ENCODE results near the gene ARHGAP31. TPM values are rescaled to one million over a fixed set of nuclear protein-coding genes. Genes with fewer than 3 reads are reported as not detected.

The ARHGAP31 gene
- total and polyA plus RNA-seq, 7 experiments from 2014 or later, result 1.2 to 11.9 (median 3.0) TPM

DNA sequence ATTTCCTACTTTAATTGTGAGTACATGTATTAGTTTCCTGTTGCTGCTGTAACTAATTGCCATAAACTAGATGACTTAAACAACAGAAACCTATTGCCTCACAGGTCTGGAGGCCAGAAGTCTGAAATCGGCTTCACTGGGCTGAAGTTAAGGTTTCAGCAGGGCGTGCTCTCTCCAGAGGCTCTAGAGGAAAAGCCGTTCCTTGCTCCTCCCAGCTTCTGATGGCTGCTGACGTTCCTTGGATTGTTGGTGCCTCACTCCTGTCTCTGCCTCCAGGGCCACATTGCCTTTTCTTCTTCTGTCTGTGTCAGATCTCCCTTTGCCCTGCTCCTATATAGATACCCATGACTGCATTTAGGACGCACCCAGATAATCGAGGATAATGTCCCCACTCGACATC, 80.9 kb downstream of the ARHGAP31 start:
- peaks cover 0 to 4% (median 0%) of the 10 kb centered on the region in 7 donors for H3K4me1 Mint-ChIP-seq
- H3K27ac Mint-ChIP-seq, result peak overlapping the region in 2 of 9 donors; percentile 7 to 60
- intact Hi-C loops (cut with micrococcal nuclease), result no loop called here
- Histone ChIP-seq H3K27me3 (ENCODE audit: control insufficient read depth in 2 of 2, insufficient read depth in 2 of 2, low read length in 2 of 2) (no peaks in the 10 kb centered on the region), H3K4me3 (ENCODE audit: low read length) (no peak overlapping the region), H3K27ac (ENCODE audit: low read depth, low read length) (no peak overlapping the region), H3K36me3 (ENCODE audit: control insufficient read depth in 2 of 3, insufficient read depth in 3 of 3, low read length in 3 of 3) (no peaks in the 10 kb centered on the region), H3K4me1 (ENCODE audit: control insufficient read depth in 2 of 2, insufficient read depth in 2 of 2, low read length in 2 of 2) (no peaks in the 10 kb centered on the region), H3K9me3 (ENCODE audit: control insufficient read depth in 2 of 3, low read length in 3 of 3) (no peaks in the 10 kb centered on the region)
- CTCF ChIA-PET, result interaction anchor here (1.2 kb wide), 1 partner anchor 491 kb away, joined by 3 read pairs; no protein-coding TSS in a partner anchor
- H3K36me3 Mint-ChIP-seq, result peaks cover 0 to 35% (median 18%) of the 10 kb centered on the region in 5 donors
- H3K27me3 Mint-ChIP-seq, result no peaks in the 10 kb centered on the region
- POLR2A ChIA-PET, result no interaction called here
- peaks cover 0 to 2% (median 0%) of the 10 kb centered on the region in 11 donors for H3K9me3 Mint-ChIP-seq
- DNase-seq (no peak), ATAC-seq (no peak)
- no peak overlapping the region for H3K4me3 Mint-ChIP-seq

DNA sequence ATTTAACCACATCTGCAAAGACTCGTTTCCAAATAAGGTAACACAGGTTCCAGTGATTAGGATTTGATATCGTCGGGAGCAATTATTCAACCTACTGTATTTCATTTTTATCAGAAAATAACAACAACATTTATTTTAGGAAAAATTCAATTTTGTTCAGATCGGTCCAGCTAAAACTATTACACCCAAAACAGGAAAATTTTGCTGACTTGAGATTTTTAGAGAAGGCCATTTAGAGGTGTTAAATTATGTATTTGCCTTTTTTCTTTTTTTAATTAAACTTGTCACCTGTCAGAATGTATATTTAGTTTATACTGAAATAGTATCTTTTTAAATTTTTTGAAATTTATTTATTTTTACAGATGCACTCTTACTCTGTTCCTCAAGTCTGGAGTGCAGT, 81.3 kb downstream of the ARHGAP31 start:
- CTCF ChIA-PET, result no interaction called here

GRCh38 chr3:119376758-119377157, 82.6 kb downstream of the ARHGAP31 start:
- Mint-ChIP-seq H3K27ac (no peak overlapping the region), H3K36me3 (peaks cover 0 to 38% (median 23%) of the 10 kb centered on the region in 5 donors), H3K27me3 (no peaks in the 10 kb centered on the region), H3K9me3 (peaks cover 0 to 2% (median 0%) of the 10 kb centered on the region in 11 donors), H3K4me3 (no peak overlapping the region), H3K4me1 (peaks cover 0 to 4% (median 0%) of the 10 kb centered on the region in 7 donors)
- Histone ChIP-seq H3K9me3 (ENCODE audit: control insufficient read depth in 2 of 3, low read length in 3 of 3) (no peaks in the 10 kb centered on the region), H3K27ac (ENCODE audit: low read depth, low read length) (no peak overlapping the region), H3K27me3 (ENCODE audit: control insufficient read depth in 2 of 2, insufficient read depth in 2 of 2, low read length in 2 of 2) (no peaks in the 10 kb centered on the region), H3K36me3 (ENCODE audit: control insufficient read depth in 2 of 3, insufficient read depth in 3 of 3, low read length in 3 of 3) (no peaks in the 10 kb centered on the region), H3K4me3 (ENCODE audit: low read length) (no peak overlapping the region), H3K4me1 (ENCODE audit: control insufficient read depth in 2 of 2, insufficient read depth in 2 of 2, low read length in 2 of 2) (no peaks in the 10 kb centered on the region)
- ChIA-PET CTCF (no interaction called here), POLR2A (interaction anchor here (1.0 kb wide), 1 partner anchor 12 kb away, joined by 5 read pairs; no protein-coding TSS in a partner anchor)
- ATAC-seq, result no peak
- intact Hi-C loops (cut with micrococcal nuclease), result no loop called here
- DNase-seq, result no peak

More for the DNA sequence above, 81.3 kb downstream of the ARHGAP31 start:
- Mint-ChIP-seq H3K27me3 (no peaks in the 10 kb centered on the region), H3K4me1 (peaks cover 0 to 4% (median 0%) of the 10 kb centered on the region in 7 donors), H3K4me3 (no peak overlapping the region), H3K27ac (peak overlapping the region in 2 of 9 donors; percentile 7 to 60), H3K36me3 (peaks cover 0 to 37% (median 18%) of the 10 kb centered on the region in 5 donors), H3K9me3 (peaks cover 0 to 2% (median 0%) of the 10 kb centered on the region in 11 donors)
- Histone ChIP-seq H3K9me3 (ENCODE audit: control insufficient read depth in 2 of 3, low read length in 3 of 3) (no peaks in the 10 kb centered on the region), H3K4me3 (ENCODE audit: low read length) (no peak overlapping the region), H3K27me3 (ENCODE audit: control insufficient read depth in 2 of 2, insufficient read depth in 2 of 2, low read length in 2 of 2) (no peaks in the 10 kb centered on the region), H3K4me1 (ENCODE audit: control insufficient read depth in 2 of 2, insufficient read depth in 2 of 2, low read length in 2 of 2) (no peaks in the 10 kb centered on the region), H3K27ac (ENCODE audit: low read depth, low read length) (no peak overlapping the region), H3K36me3 (ENCODE audit: control insufficient read depth in 2 of 3, insufficient read depth in 3 of 3, low read length in 3 of 3) (no peaks in the 10 kb centered on the region)
- intact Hi-C loops (cut with micrococcal nuclease), result no loop called here
- no peak for ATAC-seq
- POLR2A ChIA-PET, result no interaction called here
- DNase-seq, result no peak

DNA sequence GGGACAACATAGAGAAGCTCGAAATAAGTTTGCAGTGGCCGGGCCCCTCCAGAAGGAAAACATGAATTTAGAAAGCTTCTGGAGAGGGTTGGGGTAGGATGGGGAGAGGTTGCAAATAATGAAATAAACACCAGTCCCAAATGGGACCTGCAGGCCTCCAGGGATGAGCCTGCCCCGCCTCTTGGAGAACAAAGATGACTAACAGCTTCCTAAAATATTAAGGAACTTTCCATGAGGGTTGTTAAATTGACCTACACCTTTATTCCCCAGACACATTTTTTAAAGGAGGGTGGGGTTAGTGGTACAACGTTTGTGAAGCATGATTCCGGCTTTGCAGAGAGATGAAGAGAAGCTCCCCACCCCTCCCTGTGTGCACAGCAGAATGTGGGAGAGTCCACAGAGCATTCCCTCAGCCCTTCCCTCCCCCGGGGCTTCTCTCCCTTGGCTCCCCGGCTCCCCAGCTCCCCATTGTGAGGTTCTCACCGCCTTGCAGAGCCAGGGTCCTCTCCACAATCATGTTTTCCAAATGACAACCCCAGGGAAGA, 84.1 kb downstream of the ARHGAP31 start:
- H3K27ac Mint-ChIP-seq, result no peak overlapping the region
- no peaks in the 10 kb centered on the region for H3K27me3 ChIP-seq (ENCODE audit: control insufficient read depth in 2 of 2, insufficient read depth in 2 of 2, low read length in 2 of 2)
- H3K4me1 ChIP-seq (ENCODE audit: control insufficient read depth in 2 of 2, insufficient read depth in 2 of 2, low read length in 2 of 2), result no peaks in the 10 kb centered on the region
- H3K36me3 Mint-ChIP-seq, result peaks cover 0 to 46% (median 32%) of the 10 kb centered on the region in 5 donors
- CTCF ChIA-PET, result no interaction called here
- H3K27ac ChIP-seq (ENCODE audit: low read depth, low read length), result no peak overlapping the region
- intact Hi-C loops (cut with micrococcal nuclease), result no loop called here
- H3K9me3 Mint-ChIP-seq, result peaks cover 0 to 2% (median 0%) of the 10 kb centered on the region in 11 donors
- no peaks in the 10 kb centered on the region for H3K27me3 Mint-ChIP-seq
- peaks cover 0 to 4% (median 0%) of the 10 kb centered on the region in 7 donors for H3K4me1 Mint-ChIP-seq
- H3K9me3 ChIP-seq (ENCODE audit: control insufficient read depth in 2 of 3, low read length in 3 of 3), result no peaks in the 10 kb centered on the region
- H3K36me3 ChIP-seq (ENCODE audit: control insufficient read depth in 2 of 3, insufficient read depth in 3 of 3, low read length in 3 of 3), result peaks cover 0 to 4% (median 0%) of the 10 kb centered on the region in 3 experiments
- POLR2A ChIA-PET, result no interaction called here
- DNase-seq (no peak), ATAC-seq (no peak)
- H3K4me3 ChIP-seq (ENCODE audit: low read length), result no peak overlapping the region
- no peak overlapping the region for H3K4me3 Mint-ChIP-seq

- no peak overlapping the region for H3K4me3 ChIP-seq (ENCODE audit: low read length)
- no peaks in the 10 kb centered on the region for H3K9me3 ChIP-seq (ENCODE audit: control insufficient read depth in 2 of 3, low read length in 3 of 3)
- no peaks in the 10 kb centered on the region for H3K27me3 ChIP-seq (ENCODE audit: control insufficient read depth in 2 of 2, insufficient read depth in 2 of 2, low read length in 2 of 2)
- H3K4me1 ChIP-seq (ENCODE audit: control insufficient read depth in 2 of 2, insufficient read depth in 2 of 2, low read length in 2 of 2), result no peaks in the 10 kb centered on the region
- H3K9me3 Mint-ChIP-seq, result peaks cover 0 to 2% (median 0%) of the 10 kb centered on the region in 11 donors
- intact Hi-C loops (cut with micrococcal nuclease), result loop anchor here in 1 of 2 donors (5.0 kb wide), 1 partner anchor 177 kb away; the partner anchor contains the start of gene CD80
- ChIA-PET CTCF (no interaction called here), POLR2A (interaction anchor here (0.6 kb wide), 1 partner anchor 202 kb away, joined by 3 read pairs; no protein-coding TSS in a partner anchor)
- DNase-seq (no peak), ATAC-seq (no peak)
- no peak overlapping the region for H3K27ac ChIP-seq (ENCODE audit: low read depth, low read length)
- H3K27ac Mint-ChIP-seq, result no peak overlapping the region
- no peaks in the 10 kb centered on the region for H3K27me3 Mint-ChIP-seq
- peaks cover 0 to 45% (median 28%) of the 10 kb centered on the region in 5 donors for H3K36me3 Mint-ChIP-seq
- H3K36me3 ChIP-seq (ENCODE audit: control insufficient read depth in 2 of 3, insufficient read depth in 3 of 3, low read length in 3 of 3), result peaks cover 0 to 7% (median 0%) of the 10 kb centered on the region in 3 experiments
- H3K4me3 Mint-ChIP-seq, result no peak overlapping the region
- peaks cover 0 to 3% (median 0%) of the 10 kb centered on the region in 7 donors for H3K4me1 Mint-ChIP-seq
These were observed 86.5 kb downstream of the ARHGAP31 start for GRCh38 chr3:119380697-119381096.

GRCh38 chr3:119382134-119382533, 88.0 kb downstream of the ARHGAP31 start:
- H3K9me3 Mint-ChIP-seq, result no peaks in the 10 kb centered on the region
- H3K4me1 Mint-ChIP-seq, result peaks cover 0 to 3% (median 0%) of the 10 kb centered on the region in 7 donors
- no peak overlapping the region for H3K27ac ChIP-seq (ENCODE audit: low read depth, low read length)
- intact Hi-C loops (cut with micrococcal nuclease), result loop anchor here in 1 of 2 donors (5.0 kb wide), 1 partner anchor 175 kb away; the partner anchor contains the start of gene CD80
- DNase-seq (no peak), ATAC-seq (no peak)
- no peaks in the 10 kb centered on the region for H3K9me3 ChIP-seq (ENCODE audit: control insufficient read depth in 2 of 3, low read length in 3 of 3)
- H3K4me3 Mint-ChIP-seq, result no peak overlapping the region
- no peaks in the 10 kb centered on the region for H3K27me3 ChIP-seq (ENCODE audit: control insufficient read depth in 2 of 2, insufficient read depth in 2 of 2, low read length in 2 of 2)
- no peaks in the 10 kb centered on the region for H3K27me3 Mint-ChIP-seq
- H3K36me3 ChIP-seq (ENCODE audit: control insufficient read depth in 2 of 3, insufficient read depth in 3 of 3, low read length in 3 of 3), result peaks cover 0 to 7% (median 0%) of the 10 kb centered on the region in 3 experiments
- ChIA-PET CTCF (no interaction called here), POLR2A (no interaction called here)
- H3K4me3 ChIP-seq (ENCODE audit: low read length), result no peak overlapping the region
- H3K36me3 Mint-ChIP-seq, result peaks cover 0 to 42% (median 19%) of the 10 kb centered on the region in 5 donors
- no peaks in the 10 kb centered on the region for H3K4me1 ChIP-seq (ENCODE audit: control insufficient read depth in 2 of 2, insufficient read depth in 2 of 2, low read length in 2 of 2)
- H3K27ac Mint-ChIP-seq, result no peak overlapping the region
